Neural progenitor cell (in vitro differentiated cells): ENCODE measurements around the gene SCN2B.

ENCODE experiments used
- EZH2 ChIP-seq: fragments of 200-600 bp; sonication (generic); IDR thresholded peaks from 2 replicates; pipeline ENCODE4 v1.6.1; 2017; ENCODE audit warnings: antibody characterized with exemption, mild to moderate bottlenecking, moderate library complexity
- EZH2phosphoT487 ChIP-seq: fragments of 200-600 bp; sonication (generic); IDR thresholded peaks from 2 replicates; pipeline ENCODE4 v1.6.1; 2017; ENCODE audit warnings: antibody characterized with exemption
- TF ChIP-seq, protein P1 (sequence below): fragments of 200-600 bp; sonication (generic); IDR thresholded peaks from 2 replicates; pipeline ENCODE4 v1.5.1; 2017; ENCODE audit warnings: antibody characterized with exemption, mild to moderate bottlenecking

DNA sequence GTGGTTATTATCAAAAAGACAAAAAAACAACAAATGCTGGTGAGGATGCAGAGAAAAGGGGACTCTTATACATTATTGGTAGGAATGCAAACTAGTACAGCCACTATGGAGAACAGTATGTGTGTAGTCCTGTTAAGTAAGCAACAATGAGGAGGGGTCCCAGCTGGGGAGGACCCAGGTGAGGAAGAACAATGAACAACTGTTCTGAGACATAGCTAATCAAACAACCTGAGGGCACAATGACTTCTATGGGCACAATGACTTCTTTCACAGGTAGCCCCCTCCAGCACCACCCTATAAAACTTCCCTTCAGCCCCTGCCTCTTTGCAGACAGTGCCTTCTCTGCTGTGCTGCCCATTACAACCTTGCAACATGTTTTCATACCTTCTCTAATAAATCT is 42.8 kb upstream of the SCN2B start:
- TF ChIP-seq, protein P1, sequence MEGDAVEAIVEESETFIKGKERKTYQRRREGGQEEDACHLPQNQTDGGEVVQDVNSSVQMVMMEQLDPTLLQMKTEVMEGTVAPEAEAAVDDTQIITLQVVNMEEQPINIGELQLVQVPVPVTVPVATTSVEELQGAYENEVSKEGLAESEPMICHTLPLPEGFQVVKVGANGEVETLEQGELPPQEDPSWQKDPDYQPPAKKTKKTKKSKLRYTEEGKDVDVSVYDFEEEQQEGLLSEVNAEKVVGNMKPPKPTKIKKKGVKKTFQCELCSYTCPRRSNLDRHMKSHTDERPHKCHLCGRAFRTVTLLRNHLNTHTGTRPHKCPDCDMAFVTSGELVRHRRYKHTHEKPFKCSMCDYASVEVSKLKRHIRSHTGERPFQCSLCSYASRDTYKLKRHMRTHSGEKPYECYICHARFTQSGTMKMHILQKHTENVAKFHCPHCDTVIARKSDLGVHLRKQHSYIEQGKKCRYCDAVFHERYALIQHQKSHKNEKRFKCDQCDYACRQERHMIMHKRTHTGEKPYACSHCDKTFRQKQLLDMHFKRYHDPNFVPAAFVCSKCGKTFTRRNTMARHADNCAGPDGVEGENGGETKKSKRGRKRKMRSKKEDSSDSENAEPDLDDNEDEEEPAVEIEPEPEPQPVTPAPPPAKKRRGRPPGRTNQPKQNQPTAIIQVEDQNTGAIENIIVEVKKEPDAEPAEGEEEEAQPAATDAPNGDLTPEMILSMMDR: no peak
- TF ChIP-seq EZH2: no peak
- TF ChIP-seq EZH2phosphoT487: no peak
